RWPE2 (cell line): ENCODE results near the gene RHPN2.

Source experiments
- ATAC-seq: fragments of 200-7000 bp; cut with Tn5 transposase; 3 replicates; pipeline ENCODE4 v1.9.1; 2021; ENCODE audit warnings: low read depth
- DNase-seq: peaks from one replicate; pipeline ENCODE4 v3.0.0-alpha.2; 2020; ENCODE audit warnings: low spot score
- H3K27ac ChIP-seq: fragments of 450-650 bp; 2 replicates; pipeline ENCODE4 v1.5.1; 2017; ENCODE audit warnings: mild to moderate bottlenecking; ENCODE audit not compliant: poor library complexity, severe bottlenecking
- H3K27me3 ChIP-seq: fragments of 250-450 bp; sonication (Bioruptor Pico); 2 replicates; pipeline ENCODE4 v1.5.1; 2021; ENCODE audit warnings: mild to moderate bottlenecking, moderate library complexity; ENCODE audit not compliant: insufficient read depth, poor library complexity, severe bottlenecking
- H3K36me3 ChIP-seq: fragments of 250-450 bp; sonication (Bioruptor Pico); 2 replicates; pipeline ENCODE4 v1.5.1; 2020; ENCODE audit warnings: low read depth, mild to moderate bottlenecking, moderate library complexity
- H3K4me1 ChIP-seq: fragments of 250-450 bp; sonication (Bioruptor Pico); 2 replicates; pipeline ENCODE4 v1.5.1; 2021; ENCODE audit warnings: mild to moderate bottlenecking, moderate library complexity; ENCODE audit not compliant: insufficient read depth, poor library complexity, severe bottlenecking
- H3K4me3 ChIP-seq: fragments of 250-450 bp; sonication (Bioruptor Pico); 2 replicates; pipeline ENCODE4 v1.5.1; 2021; ENCODE audit warnings: mild to moderate bottlenecking, moderate library complexity; ENCODE audit not compliant: severe bottlenecking
- H3K9me3 ChIP-seq: fragments of 250-450 bp; sonication (Bioruptor Pico); 2 replicates; pipeline ENCODE4 v1.5.1; 2021; ENCODE audit warnings: mild to moderate bottlenecking, moderate library complexity; ENCODE audit not compliant: severe bottlenecking
- CTCF ChIP-seq: fragments of 450-650 bp; IDR thresholded peaks from one replicate; pipeline ENCODE4 v1.5.1; 2017; ENCODE audit warnings: mild to moderate bottlenecking, moderate library complexity; ENCODE audit not compliant: poor library complexity, severe bottlenecking

RHPN2 gene

GRCh38 chr19:33067121-33067520, 2.4 kb upstream of the RHPN2 start:
- DNase-seq (no peak), ATAC-seq (no peak)
- H3K36me3 ChIP-seq, result no peaks in the 10 kb centered on the region
- H3K4me3 ChIP-seq, result no peak overlapping the region
- H3K4me1 ChIP-seq, result peaks cover 14% of the 10 kb centered on the region
- H3K27me3 ChIP-seq, result no peaks in the 10 kb centered on the region
- no peaks in the 10 kb centered on the region for H3K9me3 ChIP-seq
- no peak overlapping the region for H3K27ac ChIP-seq
- no peak for TF ChIP-seq CTCF

DNA sequence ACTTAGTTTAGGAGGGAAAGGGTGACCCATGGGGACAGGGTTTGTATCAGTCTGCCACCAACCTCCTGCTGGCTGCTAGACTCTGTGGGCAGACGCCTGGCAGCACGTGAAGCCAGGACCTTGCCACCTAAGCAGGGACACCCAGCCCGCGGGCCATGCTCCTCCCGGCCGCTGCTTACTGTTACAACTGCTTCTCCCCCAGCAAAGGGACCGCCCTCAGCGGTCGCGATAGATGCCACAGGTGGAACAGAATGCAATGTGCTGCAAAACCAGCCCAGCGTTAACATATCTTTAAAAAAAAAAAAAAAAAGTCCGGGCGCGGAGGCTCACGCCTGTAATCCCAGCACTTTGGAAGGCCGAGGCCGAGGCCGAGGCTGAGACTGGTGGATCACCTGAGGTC, 1.9 kb upstream of the RHPN2 start:
- Histone ChIP-seq H3K27ac (no peak overlapping the region), H3K27me3 (no peaks in the 10 kb centered on the region), H3K36me3 (no peaks in the 10 kb centered on the region), H3K4me1 (peaks cover 8% of the 10 kb centered on the region), H3K4me3 (no peak overlapping the region), H3K9me3 (no peaks in the 10 kb centered on the region)
- DNase-seq (no peak), ATAC-seq (no peak)
- no peak for TF ChIP-seq CTCF

DNA sequence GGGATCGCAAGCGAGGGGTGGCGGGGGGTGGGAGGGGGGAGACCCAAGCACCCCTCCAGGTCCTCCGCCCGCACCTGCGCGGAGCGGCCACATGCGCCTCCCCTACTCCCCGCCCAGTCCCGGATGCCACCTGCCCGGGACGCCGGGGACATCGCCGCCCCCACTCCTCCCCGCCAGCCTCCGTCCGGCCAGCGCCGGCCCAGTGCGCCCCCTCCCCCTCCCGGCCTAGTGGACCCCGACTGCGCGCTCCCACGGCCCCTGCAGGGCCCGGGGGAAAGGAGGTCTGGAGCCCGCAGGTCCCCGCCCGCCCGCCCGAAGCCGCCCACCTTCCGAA, 263 bp downstream of the RHPN2 start:
- H3K27ac ChIP-seq, result no peak overlapping the region
- TF ChIP-seq CTCF, result no peak
- ATAC-seq (peak; percentile 58; the same call in 2 of the 3 replicates), DNase-seq (no peak)
- H3K4me1 ChIP-seq, result peaks cover 2% of the 10 kb centered on the region
- H3K9me3 ChIP-seq, result no peaks in the 10 kb centered on the region
- peak overlapping the region; percentile 44 for H3K4me3 ChIP-seq
- H3K27me3 ChIP-seq, result no peaks in the 10 kb centered on the region
- no peaks in the 10 kb centered on the region for H3K36me3 ChIP-seq

DNA sequence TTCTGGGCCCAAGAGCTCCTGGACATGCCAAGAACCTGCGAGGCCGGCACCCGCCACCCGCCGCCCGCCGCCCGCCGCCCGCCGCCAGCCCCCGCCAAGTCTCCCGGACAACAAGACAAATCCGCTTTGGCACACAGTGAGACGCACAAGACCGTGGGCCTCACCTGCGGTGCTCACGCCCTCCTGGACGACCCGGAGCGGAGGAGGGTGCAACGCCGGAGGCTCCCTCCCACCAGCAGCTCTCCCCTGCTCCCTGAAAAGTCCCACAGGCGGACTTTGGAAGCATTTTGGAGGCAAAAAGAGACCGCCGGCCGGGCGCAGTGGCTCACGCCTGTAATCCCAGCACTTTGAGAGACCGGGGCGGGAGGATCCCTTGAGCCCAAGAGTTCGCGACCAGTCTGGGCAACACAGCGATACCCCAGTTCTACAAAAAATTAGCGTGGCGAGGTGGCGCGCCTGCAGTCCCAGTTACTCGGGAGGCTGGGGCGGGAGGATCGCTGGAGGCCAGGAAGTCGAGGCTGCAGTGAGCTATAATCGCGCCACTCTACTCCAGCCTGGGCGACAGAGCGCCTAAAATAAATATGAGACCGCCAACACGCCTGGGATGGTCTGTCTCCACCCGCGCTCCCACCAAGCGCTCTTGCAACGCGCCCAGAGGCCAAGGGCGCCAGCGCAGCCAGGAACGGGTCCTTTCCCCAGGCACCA, 783 bp downstream of the RHPN2 start:
- Histone ChIP-seq H3K27ac (no peak overlapping the region), H3K27me3 (no peaks in the 10 kb centered on the region), H3K9me3 (no peaks in the 10 kb centered on the region), H3K36me3 (no peaks in the 10 kb centered on the region), H3K4me1 (no peaks in the 10 kb centered on the region), H3K4me3 (peak overlapping the region; percentile 44)
- ATAC-seq (peak; percentile 7; the same call in 1 of the 3 replicates), DNase-seq (no peak)
- no peak for TF ChIP-seq CTCF

DNA sequence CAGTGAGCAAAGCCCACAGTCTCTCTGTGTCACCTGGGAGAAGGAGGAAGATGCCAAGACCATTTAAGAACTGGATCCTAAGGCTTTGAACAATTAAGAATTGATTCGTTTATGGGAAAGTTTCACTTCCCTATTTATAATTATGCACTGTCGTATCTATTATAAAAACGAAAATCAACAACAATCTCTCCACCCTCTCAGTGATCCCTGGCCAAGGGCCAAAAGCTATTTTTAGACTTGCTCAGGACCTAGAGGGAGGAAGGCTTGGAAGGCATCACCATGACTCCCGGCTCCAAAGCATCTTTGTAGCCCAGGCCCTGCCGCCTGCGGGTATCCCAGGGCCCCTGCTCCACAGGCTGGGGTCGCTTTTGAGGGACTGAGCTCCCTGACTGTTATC, 1.3 kb downstream of the RHPN2 start:
- Histone ChIP-seq H3K4me3 (peak overlapping the region; percentile 44), H3K9me3 (no peaks in the 10 kb centered on the region), H3K27ac (no peak overlapping the region), H3K4me1 (no peaks in the 10 kb centered on the region), H3K36me3 (no peaks in the 10 kb centered on the region), H3K27me3 (no peaks in the 10 kb centered on the region)
- no peak for DNase-seq
- ATAC-seq, result 0 out of 3 replicates have a peak, but pooled peaks have one; percentile 5
- no peak for TF ChIP-seq CTCF
